Retinal pigment epithelial cell (primary cell): ENCODE data around the gene NPAT.

Experiments
- DNase-seq: peaks from one replicate; pipeline ENCODE4 v3.0.0-alpha.2; 2010; ENCODE audit warnings: low read depth
- H3K4me3 ChIP-seq: 2 replicates; pipeline ENCODE4 v1.5.1; 2011; ENCODE audit warnings: mild to moderate bottlenecking, low read length, control low read depth, moderate library complexity
- TF ChIP-seq, protein P1 (sequence below): conservative IDR thresholded peaks from 2 replicates; pipeline ENCODE4 v1.5.1; 2011; ENCODE audit warnings: low read depth, low read length, control low read depth, inconsistent platforms

NPAT gene

DNA sequence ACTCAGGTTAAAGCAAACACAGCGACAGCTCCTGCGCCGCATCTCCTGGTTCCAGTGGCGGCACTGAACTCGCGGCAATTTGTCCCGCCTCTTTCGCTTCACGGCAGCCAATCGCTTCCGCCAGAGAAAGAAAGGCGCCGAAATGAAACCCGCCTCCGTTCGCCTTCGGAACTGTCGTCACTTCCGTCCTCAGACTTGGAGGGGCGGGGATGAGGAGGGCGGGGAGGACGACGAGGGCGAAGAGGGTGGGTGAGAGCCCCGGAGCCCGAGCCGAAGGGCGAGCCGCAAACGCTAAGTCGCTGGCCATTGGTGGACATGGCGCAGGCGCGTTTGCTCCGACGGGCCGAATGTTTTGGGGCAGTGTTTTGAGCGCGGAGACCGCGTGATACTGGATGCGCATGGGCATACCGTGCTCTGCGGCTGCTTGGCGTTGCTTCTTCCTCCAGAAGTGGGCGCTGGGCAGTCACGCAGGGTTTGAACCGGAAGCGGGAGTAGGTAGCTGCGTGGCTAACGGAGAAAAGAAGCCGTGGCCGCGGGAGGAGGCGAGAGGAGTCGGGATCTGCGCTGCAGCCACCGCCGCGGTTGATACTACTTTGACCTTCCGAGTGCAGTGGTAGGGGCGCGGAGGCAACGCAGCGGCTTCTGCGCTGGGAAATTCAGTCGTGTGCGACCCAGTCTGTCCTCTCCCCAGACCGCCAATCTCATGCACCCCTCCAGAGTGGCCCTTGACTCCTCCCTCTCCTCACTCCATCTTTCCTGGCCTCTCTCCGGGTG is at the start of gene NPAT, which contains the start of gene ATM:
NPAT (minus strand) TSS at position 65 of the 774 bp plus-strand sequence. CDS start 102 bp downstream, outside the sequence.
ATM (plus strand) TSS at position 494 of the 774 bp plus-strand sequence. CDS start 4,558 bp downstream, outside the sequence.
- H3K4me3 ChIP-seq: peak within 1 kb of the TSS; percentile 96
- TF ChIP-seq, protein P1, sequence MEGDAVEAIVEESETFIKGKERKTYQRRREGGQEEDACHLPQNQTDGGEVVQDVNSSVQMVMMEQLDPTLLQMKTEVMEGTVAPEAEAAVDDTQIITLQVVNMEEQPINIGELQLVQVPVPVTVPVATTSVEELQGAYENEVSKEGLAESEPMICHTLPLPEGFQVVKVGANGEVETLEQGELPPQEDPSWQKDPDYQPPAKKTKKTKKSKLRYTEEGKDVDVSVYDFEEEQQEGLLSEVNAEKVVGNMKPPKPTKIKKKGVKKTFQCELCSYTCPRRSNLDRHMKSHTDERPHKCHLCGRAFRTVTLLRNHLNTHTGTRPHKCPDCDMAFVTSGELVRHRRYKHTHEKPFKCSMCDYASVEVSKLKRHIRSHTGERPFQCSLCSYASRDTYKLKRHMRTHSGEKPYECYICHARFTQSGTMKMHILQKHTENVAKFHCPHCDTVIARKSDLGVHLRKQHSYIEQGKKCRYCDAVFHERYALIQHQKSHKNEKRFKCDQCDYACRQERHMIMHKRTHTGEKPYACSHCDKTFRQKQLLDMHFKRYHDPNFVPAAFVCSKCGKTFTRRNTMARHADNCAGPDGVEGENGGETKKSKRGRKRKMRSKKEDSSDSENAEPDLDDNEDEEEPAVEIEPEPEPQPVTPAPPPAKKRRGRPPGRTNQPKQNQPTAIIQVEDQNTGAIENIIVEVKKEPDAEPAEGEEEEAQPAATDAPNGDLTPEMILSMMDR: peak; percentile 84
- peak; percentile 96 for DNase-seq

DNA sequence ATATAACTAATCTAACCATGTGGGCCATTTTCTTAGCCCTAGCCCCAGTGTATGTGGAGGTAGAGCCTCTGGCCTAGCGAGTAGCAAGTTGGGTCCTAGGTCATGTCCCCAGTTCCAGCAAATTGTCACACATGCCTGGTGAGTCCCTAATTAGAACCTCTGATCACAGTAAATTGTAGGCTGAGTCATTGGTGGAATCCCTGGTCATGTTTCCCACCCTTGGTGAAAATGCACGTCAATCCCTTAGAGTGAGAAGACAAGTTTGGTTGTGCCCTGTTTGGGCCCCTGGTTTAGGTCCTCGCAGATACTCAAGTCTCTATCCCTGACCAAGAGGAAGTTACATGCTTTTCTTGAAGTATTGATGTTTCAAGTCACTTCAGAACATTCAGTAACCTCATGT is 47.1 kb upstream of the NPAT start:
- no peak overlapping the region for H3K4me3 ChIP-seq
- TF ChIP-seq, protein P1: no peak
- DNase-seq: no peak

GRCh38 chr11:108253176-108253575 is 30.7 kb upstream of the NPAT start:
- DNase-seq: no peak
- H3K4me3 ChIP-seq: no peak overlapping the region
- TF ChIP-seq, protein P1: no peak

GRCh38 chr11:108246885-108247284 is 24.4 kb upstream of the NPAT start:
- TF ChIP-seq, protein P1: no peak
- no peak overlapping the region for H3K4me3 ChIP-seq
- no peak for DNase-seq

- DNase-seq: no peak
- H3K4me3 ChIP-seq: no peak overlapping the region
- TF ChIP-seq, protein P1: no peak
These were observed 23.9 kb upstream of the NPAT start for GRCh38 chr11:108246308-108246707.

GRCh38 chr11:108242422-108242821 is 20.0 kb upstream of the NPAT start:
- TF ChIP-seq, protein P1: no peak
- no peak for DNase-seq
- H3K4me3 ChIP-seq: no peak overlapping the region
